Inflammatory macrophage treated with lipopolysaccharide for 1 hour (primary cell): ENCODE data around the gene RASA2.
A peak's percentile ranks its signal among the peaks of the same experiment; 100 is the strongest.

Experiments
- DNase-seq, 2 donors: peaks; one replicate each; pipeline ENCODE4 v3.0.0-alpha.2; 2020 to 2022

RASA2 gene

GRCh38 chr3:141650783-141651182, 164.0 kb downstream of the RASA2 start:
- DNase-seq, result no peak

GRCh38 chr3:141651409-141651808, 164.6 kb downstream of the RASA2 start:
- no peak for DNase-seq

- no peak for DNase-seq
Measured at GRCh38 chr3:141652349-141652748, 165.5 kb downstream of the RASA2 start.

- no peak for DNase-seq
Measured at GRCh38 chr3:141653847-141654246, 167.0 kb downstream of the RASA2 start.

GRCh38 chr3:141655801-141656200, 169.0 kb downstream of the RASA2 start:
- peak; percentile 3 to 9 for DNase-seq

GRCh38 chr3:141656771-141657170, 169.9 kb downstream of the RASA2 start:
- peak in 1 of 2 donors; percentile 24 for DNase-seq

- no peak for DNase-seq
Measured at GRCh38 chr3:141657516-141657915, 170.7 kb downstream of the RASA2 start.

GRCh38 chr3:141659821-141660613, 173.2 kb downstream of the RASA2 start:
- peak; percentile 2 to 19 for DNase-seq

GRCh38 chr3:141660614-141660947, 173.8 kb downstream of the RASA2 start:
- DNase-seq, result no peak

- no peak for DNase-seq
Measured at GRCh38 chr3:141661229-141662196, 174.7 kb downstream of the RASA2 start.

GRCh38 chr3:141663993-141664392, 177.2 kb downstream of the RASA2 start:
- no peak for DNase-seq
